ENCODE results near the gene MEOX1. TPM values are rescaled to one million over a fixed set of nuclear protein-coding genes. Genes with fewer than 3 reads are reported as not detected.

Gene MEOX1
- total RNA-seq, 1 experiment from 2014 or later, result not detected

DNA sequence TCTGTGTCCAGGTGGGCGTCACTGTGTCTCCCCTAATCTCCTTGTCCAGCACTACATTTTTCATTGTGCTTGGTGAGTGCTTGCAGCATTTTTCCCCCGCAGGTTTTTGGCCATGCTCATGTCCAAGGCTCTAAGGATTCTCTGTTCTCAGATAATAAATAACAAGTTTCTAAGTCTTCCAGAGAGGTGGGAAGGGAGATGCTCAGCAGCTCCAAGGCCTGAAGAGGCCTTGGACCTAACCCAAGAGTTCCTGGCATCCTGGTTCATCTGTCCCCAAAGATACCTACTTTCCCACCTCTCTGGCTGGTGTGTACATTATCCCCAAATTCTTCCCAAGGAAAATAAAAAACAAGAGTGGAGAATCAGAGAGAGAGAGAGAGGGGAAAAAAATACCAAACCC lies 45.3 kb downstream of the MEOX1 start:
- no peak overlapping the region for H2BK15ac ChIP-seq (ENCODE audit: low read depth, low read length)
- H3K9me3 Mint-ChIP-seq, result no peaks in the 10 kb centered on the region; a peak in 1 of 5 replicates
- H3K56ac ChIP-seq (ENCODE audit: insufficient read length, low read depth, low read length), result no peak overlapping the region
- no peaks in the 10 kb centered on the region; the same call in none of the 2 replicates for H3K27me3 Mint-ChIP-seq (ENCODE audit: low read depth)
- no peaks in the 10 kb centered on the region for H3K27me3 ChIP-seq (ENCODE audit: insufficient read depth, low read length)
- no peaks in the 10 kb centered on the region for H3K4me1 ChIP-seq (ENCODE audit: insufficient read depth, low read length)
- TF ChIP-seq, protein P1, sequence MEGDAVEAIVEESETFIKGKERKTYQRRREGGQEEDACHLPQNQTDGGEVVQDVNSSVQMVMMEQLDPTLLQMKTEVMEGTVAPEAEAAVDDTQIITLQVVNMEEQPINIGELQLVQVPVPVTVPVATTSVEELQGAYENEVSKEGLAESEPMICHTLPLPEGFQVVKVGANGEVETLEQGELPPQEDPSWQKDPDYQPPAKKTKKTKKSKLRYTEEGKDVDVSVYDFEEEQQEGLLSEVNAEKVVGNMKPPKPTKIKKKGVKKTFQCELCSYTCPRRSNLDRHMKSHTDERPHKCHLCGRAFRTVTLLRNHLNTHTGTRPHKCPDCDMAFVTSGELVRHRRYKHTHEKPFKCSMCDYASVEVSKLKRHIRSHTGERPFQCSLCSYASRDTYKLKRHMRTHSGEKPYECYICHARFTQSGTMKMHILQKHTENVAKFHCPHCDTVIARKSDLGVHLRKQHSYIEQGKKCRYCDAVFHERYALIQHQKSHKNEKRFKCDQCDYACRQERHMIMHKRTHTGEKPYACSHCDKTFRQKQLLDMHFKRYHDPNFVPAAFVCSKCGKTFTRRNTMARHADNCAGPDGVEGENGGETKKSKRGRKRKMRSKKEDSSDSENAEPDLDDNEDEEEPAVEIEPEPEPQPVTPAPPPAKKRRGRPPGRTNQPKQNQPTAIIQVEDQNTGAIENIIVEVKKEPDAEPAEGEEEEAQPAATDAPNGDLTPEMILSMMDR (conservative IDR thresholded peaks at IDR 0.05), result no peak
- no peak overlapping the region for H2AK5ac ChIP-seq (ENCODE audit: insufficient read length, low read length)
- H3K4me2 ChIP-seq (ENCODE audit: insufficient read depth, insufficient read length, low read length), result no peak overlapping the region
- no peak overlapping the region for H3K27ac ChIP-seq (ENCODE audit: insufficient read length, low read depth, low read length)
- H3K23ac ChIP-seq (ENCODE audit: insufficient read length, low read depth, low read length), result no peak overlapping the region
- H3K9me3 ChIP-seq (ENCODE audit: control insufficient read depth, low read depth, low read length), result no peaks in the 10 kb centered on the region
- no peak overlapping the region for H2AFZ ChIP-seq (ENCODE audit: low read length)
- no peak overlapping the region for H4K5ac ChIP-seq (ENCODE audit: insufficient read length, low read depth, low read length)
- DNase-seq, result no peak
- peaks cover 3 to 12% of the 10 kb centered on the region in 2 experiments; a peak in 3 of 4 replicates for H3K4me1 Mint-ChIP-seq
- no peaks in the 10 kb centered on the region for H3K79me1 ChIP-seq (ENCODE audit: insufficient read depth, low read depth, low read length, poor library complexity, severe bottlenecking)
- H3T11ph ChIP-seq (ENCODE audit: low read length), result no peak overlapping the region
- peak overlapping the region in 1 of 3 experiments; percentile 48; a peak in 1 of 7 replicates for H3K27ac Mint-ChIP-seq
- H3K4me3 Mint-ChIP-seq, result no peak overlapping the region
- H3K14ac ChIP-seq (ENCODE audit: insufficient read depth, low read length), result no peak overlapping the region
- H2BK20ac ChIP-seq (ENCODE audit: low read depth, low read length, poor library complexity, severe bottlenecking), result no peak overlapping the region
- H3K4ac ChIP-seq (ENCODE audit: low read depth, low read length), result no peak overlapping the region
- H4K20me1 ChIP-seq (ENCODE audit: control insufficient read depth, insufficient read depth, insufficient read length), result peaks cover 3% of the 10 kb centered on the region
- H4K8ac ChIP-seq (replicated peaks; ENCODE audit: insufficient read length, low read depth, low read length), result no peak overlapping the region
- H3K36me3 Mint-ChIP-seq (ENCODE audit: insufficient read depth in 1 of 3, low read depth in 3 of 3), result no peaks in the 10 kb centered on the region
- no peak overlapping the region for H2BK5ac ChIP-seq (ENCODE audit: insufficient read length, low read length)
- no CpG with 5 or more reads among the region's 2 CpGs for WGBS (ENCODE audit: extremely low coverage, insufficient read length, low lambda C conversion rate)
- no peaks in the 10 kb centered on the region for H3K23me2 ChIP-seq (ENCODE audit: insufficient read length, low read depth, low read length, poor library complexity, severe bottlenecking)
- H3K9ac ChIP-seq (ENCODE audit: extremely low read depth, insufficient read length, low read length), result no peak overlapping the region
- H2BK12ac ChIP-seq (ENCODE audit: insufficient read length, low read depth, low read length), result no peak overlapping the region
- H3K18ac ChIP-seq (ENCODE audit: insufficient read length, low read depth, low read length), result no peak overlapping the region
- H4K91ac ChIP-seq (ENCODE audit: insufficient read length, low read depth, low read length), result no peak overlapping the region
- H3K79me2 ChIP-seq (ENCODE audit: insufficient read depth, low read length), result no peaks in the 10 kb centered on the region
- H2BK120ac ChIP-seq (ENCODE audit: low read depth, low read length, poor library complexity, severe bottlenecking), result no peak overlapping the region
